GM12873 (cell line): ENCODE results near the gene CGN.

Source experiments
- TF ChIP-seq, protein P1 (sequence below): IDR thresholded peaks from 2 replicates; pipeline ENCODE4 v1.5.1; 2012; ENCODE audit warnings: low read depth, mild to moderate bottlenecking, moderate library complexity, low read length, control low read depth; ENCODE audit not compliant: insufficient read depth; ENCODE audit errors: missing control alignments

The CGN gene

DNA sequence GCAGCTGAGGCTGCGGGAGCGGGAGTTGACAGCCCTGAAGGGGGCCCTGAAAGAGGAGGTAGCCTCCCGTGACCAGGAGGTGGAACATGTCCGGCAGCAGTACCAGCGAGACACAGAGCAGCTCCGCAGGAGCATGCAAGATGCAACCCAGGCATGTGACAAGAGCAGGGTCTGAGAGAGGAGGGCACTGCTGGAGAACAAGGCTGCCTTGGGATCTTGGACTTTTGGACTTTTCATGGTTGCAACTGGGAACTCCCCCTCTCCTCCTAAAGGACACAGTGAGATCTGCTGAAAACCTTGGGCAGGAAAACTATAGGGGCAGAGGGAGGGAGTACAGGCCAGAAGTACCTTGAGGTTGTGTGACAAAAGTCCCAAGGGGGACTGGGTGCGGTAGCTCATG lies 13.5 kb downstream of the CGN start:
- TF ChIP-seq, protein P1, sequence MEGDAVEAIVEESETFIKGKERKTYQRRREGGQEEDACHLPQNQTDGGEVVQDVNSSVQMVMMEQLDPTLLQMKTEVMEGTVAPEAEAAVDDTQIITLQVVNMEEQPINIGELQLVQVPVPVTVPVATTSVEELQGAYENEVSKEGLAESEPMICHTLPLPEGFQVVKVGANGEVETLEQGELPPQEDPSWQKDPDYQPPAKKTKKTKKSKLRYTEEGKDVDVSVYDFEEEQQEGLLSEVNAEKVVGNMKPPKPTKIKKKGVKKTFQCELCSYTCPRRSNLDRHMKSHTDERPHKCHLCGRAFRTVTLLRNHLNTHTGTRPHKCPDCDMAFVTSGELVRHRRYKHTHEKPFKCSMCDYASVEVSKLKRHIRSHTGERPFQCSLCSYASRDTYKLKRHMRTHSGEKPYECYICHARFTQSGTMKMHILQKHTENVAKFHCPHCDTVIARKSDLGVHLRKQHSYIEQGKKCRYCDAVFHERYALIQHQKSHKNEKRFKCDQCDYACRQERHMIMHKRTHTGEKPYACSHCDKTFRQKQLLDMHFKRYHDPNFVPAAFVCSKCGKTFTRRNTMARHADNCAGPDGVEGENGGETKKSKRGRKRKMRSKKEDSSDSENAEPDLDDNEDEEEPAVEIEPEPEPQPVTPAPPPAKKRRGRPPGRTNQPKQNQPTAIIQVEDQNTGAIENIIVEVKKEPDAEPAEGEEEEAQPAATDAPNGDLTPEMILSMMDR = no peak

DNA sequence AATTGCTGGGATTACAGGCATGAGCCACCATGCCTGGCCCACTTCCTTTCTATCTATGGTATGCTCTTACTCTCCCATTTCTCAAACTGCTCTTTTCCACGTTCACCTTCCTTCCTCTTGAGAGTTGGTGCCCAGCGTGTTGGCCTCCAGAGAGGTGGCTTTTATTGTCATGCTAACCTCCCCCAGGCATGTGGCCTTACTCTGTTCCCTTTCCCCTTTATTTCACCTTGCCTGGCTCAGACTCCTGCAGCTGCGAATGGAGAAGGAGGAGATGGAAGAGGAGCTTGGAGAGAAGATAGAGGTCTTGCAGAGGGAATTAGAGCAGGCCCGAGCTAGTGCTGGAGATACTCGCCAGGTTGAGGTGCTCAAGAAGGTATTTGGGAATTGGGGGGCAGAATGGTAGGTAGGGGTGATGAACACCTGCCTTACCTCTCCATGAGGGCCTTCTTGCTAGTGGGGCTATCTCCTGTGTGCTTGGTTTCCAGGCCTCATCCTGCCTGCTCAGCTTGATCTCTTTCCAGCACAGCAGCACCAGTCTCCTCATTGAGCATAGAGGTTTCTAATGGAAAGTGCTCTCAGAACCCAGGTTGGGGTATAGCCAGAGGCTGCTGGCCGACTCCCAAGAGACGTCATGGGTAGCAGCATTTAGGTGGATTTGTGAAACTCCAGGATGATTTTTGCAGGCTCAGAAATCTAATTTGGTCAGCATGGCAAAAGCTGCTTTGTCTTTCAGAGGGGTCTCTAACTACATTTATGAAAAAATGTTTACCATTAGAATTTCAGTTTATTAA lies 15.7 kb downstream of the CGN start:
- TF ChIP-seq, protein P1 = no peak

DNA sequence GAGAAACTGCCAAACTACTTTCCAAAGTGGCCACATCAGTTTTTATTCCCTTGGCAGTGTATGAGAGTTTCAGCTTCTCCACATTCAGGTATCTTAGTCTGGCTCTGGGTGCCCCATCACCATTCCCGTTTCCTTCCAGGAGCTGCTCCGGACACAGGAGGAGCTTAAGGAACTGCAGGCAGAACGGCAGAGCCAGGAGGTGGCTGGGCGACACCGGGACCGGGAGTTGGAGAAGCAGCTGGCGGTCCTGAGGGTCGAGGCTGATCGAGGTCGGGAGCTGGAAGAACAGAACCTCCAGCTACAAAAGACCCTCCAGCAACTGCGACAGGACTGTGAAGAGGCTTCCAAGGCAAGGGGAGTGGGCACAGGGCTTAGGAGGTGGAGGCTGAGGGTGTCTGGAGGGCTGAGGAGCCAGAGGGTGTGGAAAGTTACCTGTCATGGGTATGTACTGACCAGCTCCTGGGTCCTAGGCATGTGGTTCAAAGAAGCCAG lies 18.1 kb downstream of the CGN start:
- TF ChIP-seq, protein P1 = no peak

DNA sequence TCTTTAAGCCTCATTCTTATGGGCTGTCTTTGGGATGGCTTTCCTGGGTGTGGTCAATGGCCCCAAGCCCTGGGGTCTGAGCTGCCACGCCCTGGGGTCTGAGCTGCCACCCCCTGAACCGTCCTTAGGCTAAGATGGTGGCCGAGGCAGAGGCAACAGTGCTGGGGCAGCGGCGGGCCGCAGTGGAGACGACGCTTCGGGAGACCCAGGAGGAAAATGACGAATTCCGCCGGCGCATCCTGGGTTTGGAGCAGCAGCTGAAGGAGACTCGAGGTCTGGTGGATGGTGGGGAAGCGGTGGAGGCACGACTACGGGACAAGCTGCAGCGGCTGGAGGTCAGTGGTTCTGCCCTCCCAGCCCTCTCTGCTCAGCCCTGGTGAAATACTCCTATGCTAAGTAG lies 18.6 kb downstream of the CGN start:
- TF ChIP-seq, protein P1 = no peak

DNA sequence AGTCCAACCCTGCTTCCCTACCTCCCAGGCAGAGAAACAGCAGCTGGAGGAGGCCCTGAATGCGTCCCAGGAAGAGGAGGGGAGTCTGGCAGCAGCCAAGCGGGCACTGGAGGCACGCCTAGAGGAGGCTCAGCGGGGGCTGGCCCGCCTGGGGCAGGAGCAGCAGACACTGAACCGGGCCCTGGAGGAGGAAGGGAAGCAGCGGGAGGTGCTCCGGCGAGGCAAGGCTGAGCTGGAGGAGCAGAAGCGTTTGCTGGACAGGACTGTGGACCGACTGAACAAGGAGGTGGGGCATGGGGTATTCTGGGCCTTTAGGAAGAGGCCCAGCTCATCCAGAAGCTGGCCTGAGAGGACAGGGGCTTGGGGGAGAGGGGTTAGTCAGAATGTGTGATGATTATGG lies 19.3 kb downstream of the CGN start:
- TF ChIP-seq, protein P1 = no peak

DNA sequence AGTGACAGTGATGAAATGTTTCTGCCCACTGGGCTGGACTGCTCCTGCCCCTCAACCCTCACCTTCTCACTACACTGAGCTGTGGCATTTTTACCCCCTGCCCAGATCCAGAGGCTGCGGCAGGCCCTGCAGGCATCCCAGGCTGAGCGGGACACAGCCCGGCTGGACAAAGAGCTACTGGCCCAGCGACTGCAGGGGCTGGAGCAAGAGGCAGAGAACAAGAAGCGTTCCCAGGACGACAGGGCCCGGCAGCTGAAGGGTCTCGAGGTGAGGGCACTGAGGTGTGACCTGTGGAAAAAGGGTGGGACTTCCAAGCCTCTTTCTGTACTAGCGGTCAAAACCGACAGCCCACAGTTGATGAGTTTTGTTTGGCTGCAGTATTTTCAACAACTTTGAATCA lies 22.7 kb downstream of the CGN start:
- TF ChIP-seq, protein P1 = no peak

DNA sequence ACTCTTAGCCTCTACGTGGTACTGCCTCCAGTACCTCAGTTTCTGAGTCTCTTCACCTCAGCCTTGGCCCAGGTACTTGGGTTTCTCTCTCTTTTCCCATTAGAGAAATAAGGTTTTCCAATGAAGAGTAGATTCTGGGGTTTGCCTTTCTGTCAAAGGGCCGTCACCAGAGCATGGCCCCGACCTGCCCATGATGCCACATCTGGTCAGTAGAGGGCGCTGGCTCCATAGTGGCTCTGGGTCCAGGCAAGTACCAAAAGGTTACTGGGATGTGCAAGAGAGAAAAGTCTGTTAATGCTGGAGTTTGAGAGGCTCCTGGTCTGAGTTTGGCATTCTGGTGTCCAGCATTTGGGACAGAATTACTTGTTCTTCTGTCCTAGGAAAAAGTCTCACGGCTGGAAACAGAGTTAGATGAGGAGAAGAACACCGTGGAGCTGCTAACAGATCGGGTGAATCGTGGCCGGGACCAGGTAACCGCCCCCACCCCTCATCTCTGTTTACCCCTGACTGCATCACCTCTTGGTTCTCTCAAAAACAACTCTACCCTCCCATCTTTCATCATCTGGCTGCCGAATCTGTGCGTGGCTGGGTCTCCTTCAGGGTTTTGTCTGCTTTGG lies 23.6 kb downstream of the CGN start:
- TF ChIP-seq, protein P1 = peak; percentile 89
